Naive thymus-derived CD8-positive, alpha-beta T cell (primary cell): ENCODE results near the gene MOXD1. TPM values are rescaled to one million over a fixed set of nuclear protein-coding genes. Genes with fewer than 3 reads are reported as not detected.
A peak's percentile ranks its signal among the peaks of the same experiment; 100 is the strongest.

Experiments
- ATAC-seq, 2 donors: fragments of 150-1000 bp; cut with Tn5 transposase in 1 of 2; sonication (Bioruptor Pico), chemical (Tn5 transposase) in 1 of 2; 1 replicate in 1 of 2; 2 replicates in 1 of 2; pipeline ENCODE4 v1.10.0; 2021; ENCODE audit warnings: mild to moderate bottlenecking in 2 of 2, moderate library complexity in 2 of 2
- POLR2A ChIA-PET: fragments of 350-600 bp; sonication (Branson Sonifier 250); formaldehyde crosslinking; loops from one replicate; lab custom pipeline; 2021; ENCODE audit warnings: antibody characterized with exemption; lab: Charles Lee
- DNase-seq, 10 donors: peaks; one replicate each; pipeline versions ENCODE4 v3.0.0 to v3.0.0-alpha.2; 2020 to 2022
- H3K27ac Mint-ChIP-seq, 10 donors: one replicate each; pipeline ENCODE4 v1.8.0; 2020 to 2022; ENCODE audit warnings: mild to moderate bottlenecking in 10 of 10, mixed read lengths in 10 of 10, moderate library complexity in 4 of 10, inconsistent platforms in 1 of 10
- H3K27me3 Mint-ChIP-seq, 5 donors: one replicate each; pipeline ENCODE4 v1.8.0; 2021 to 2022; ENCODE audit warnings: mixed read lengths in 5 of 5
- H3K36me3 Mint-ChIP-seq, 3 donors: one replicate each; pipeline ENCODE4 v1.8.0; 2020 to 2022; ENCODE audit warnings: mixed read lengths in 3 of 3, mild to moderate bottlenecking in 2 of 3, inconsistent platforms in 1 of 3
- H3K4me1 Mint-ChIP-seq, 4 donors: one replicate each; pipeline ENCODE4 v1.8.0; 2021 to 2022; ENCODE audit warnings: mixed read lengths in 4 of 4
- H3K4me3 Mint-ChIP-seq, 10 donors: one replicate each; pipeline ENCODE4 v1.8.0; 2020 to 2022; ENCODE audit warnings: mild to moderate bottlenecking in 10 of 10, mixed read lengths in 10 of 10, moderate library complexity in 6 of 10, inconsistent platforms in 1 of 10
- H3K9me3 Mint-ChIP-seq, 9 donors: one replicate each; pipeline ENCODE4 v1.8.0; 2020 to 2022; ENCODE audit warnings: mixed read lengths in 9 of 9, mild to moderate bottlenecking in 3 of 9, inconsistent platforms in 1 of 9, moderate library complexity in 1 of 9
- polyA plus RNA-seq, 3 donors: library from polyadenylated mRNA; unstranded; fragments of 300-500 nt; fragmentation: Illumina TruSeq; gene quantifications; one replicate each; pipeline ENCODE4 v1.2.3, GENCODE V29; 2021
- total RNA-seq, 8 experiments: library from RNA in 2 of 8; stranded (reverse) in 2 of 8; gene quantifications; one replicate each; pipeline ENCODE4 v1.2.3 and lab custom pipeline; 2021 to 2026

The MOXD1 gene
- total and polyA plus RNA-seq, 5 experiments from 2014 or later, result 0.16 to 0.22 TPM; not detected in 3

DNA sequence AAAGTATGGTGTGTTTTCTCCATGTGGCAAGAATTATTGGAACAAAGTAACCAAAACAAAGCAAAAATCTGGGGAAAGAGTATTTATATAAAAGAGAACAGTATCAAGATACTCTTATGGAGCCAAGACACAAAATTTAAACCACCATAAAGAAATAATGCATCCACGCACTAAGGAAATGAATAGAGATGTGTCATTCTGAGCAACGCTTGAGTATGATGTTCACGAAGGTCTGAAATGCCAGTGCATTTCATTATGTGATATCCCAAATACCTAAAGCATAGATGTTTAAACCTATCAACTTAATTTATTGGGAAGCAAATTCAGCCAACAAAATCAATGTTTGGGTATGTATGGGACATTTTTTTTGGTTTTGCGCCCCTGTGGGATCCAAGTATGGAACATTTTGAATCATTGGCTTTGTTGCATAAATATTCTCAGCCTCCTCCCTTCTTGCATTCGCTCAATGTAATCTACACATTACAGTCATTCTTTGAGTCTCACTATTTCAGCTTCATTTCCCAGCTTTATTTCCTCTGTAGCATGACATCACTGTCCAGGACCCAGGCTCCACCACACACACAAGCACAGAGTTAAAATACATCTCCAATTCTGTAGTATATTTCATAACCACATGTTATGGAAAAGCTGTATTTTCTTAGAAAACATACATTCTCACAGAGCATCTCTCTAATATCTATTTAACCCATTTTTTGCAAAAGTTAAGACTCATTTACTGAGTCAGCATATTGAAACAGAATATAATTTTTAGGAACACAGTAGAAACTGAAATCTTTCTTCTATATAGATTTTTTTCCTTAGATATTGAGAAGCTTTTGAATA, 11.6 kb upstream of the MOXD1 start:
- DNase-seq (no peak), ATAC-seq (no peak)
- Mint-ChIP-seq H3K9me3 (peaks cover 0 to 15% (median 5%) of the 10 kb centered on the region in 9 donors), H3K27ac (no peak overlapping the region), H3K27me3 (peaks cover 5 to 48% (median 18%) of the 10 kb centered on the region in 5 donors), H3K4me3 (no peak overlapping the region), H3K36me3 (peaks cover 0 to 12% (median 0%) of the 10 kb centered on the region in 3 donors), H3K4me1 (no peaks in the 10 kb centered on the region)
- POLR2A ChIA-PET, result no interaction called here

DNA sequence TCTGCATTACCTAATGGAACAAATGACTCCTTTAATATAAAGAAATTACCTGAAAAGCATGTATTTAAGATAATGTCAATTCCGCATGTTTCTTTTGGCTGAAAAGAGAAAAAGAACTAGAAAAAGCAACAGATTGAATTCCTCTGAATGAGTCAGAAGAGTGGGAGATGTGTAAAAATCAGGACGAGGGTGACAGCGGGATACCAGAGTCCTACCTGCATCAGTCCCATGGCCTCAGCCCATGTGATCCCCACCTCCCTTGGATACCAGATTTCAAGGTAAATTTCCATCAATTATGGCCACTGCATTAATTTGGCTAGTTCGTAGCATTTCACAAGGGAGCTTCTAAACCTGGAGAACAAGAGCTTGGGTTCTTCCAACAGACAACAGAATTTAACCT, 10.0 kb upstream of the MOXD1 start:
- H3K27me3 Mint-ChIP-seq, result peaks cover 5 to 54% (median 18%) of the 10 kb centered on the region in 5 donors
- ATAC-seq, result no peak
- no peak for DNase-seq
- no peaks in the 10 kb centered on the region for H3K4me1 Mint-ChIP-seq
- no peak overlapping the region for H3K27ac Mint-ChIP-seq
- H3K9me3 Mint-ChIP-seq, result peaks cover 0 to 5% (median 2%) of the 10 kb centered on the region in 9 donors
- POLR2A ChIA-PET, result no interaction called here
- no peaks in the 10 kb centered on the region for H3K36me3 Mint-ChIP-seq
- H3K4me3 Mint-ChIP-seq, result no peak overlapping the region

DNA sequence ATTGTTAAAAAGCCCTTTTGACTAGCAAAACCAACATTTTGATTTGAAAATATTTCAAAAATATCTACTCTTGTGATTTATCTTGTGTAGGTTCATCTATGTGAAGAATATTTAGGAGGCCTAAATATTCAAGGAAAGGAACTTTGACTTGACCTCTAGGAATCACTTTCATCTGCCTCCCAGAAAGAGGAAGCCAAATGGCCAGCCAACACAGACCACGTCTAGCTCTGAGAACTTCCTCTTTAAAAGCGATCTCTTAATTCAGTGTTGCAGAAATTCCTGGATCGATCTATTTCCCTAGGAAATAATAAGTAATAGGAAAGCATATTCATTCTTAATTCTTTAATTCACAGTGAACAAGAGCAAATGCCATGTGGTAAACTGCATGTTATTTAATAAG, 9.6 kb upstream of the MOXD1 start:
- DNase-seq, result no peak
- peaks cover 0 to 2% (median 0%) of the 10 kb centered on the region in 9 donors for H3K9me3 Mint-ChIP-seq
- H3K4me3 Mint-ChIP-seq, result no peak overlapping the region
- no peak overlapping the region for H3K27ac Mint-ChIP-seq
- no peak for ATAC-seq
- peaks cover 5 to 52% (median 20%) of the 10 kb centered on the region in 5 donors for H3K27me3 Mint-ChIP-seq
- H3K36me3 Mint-ChIP-seq, result no peaks in the 10 kb centered on the region
- no peaks in the 10 kb centered on the region for H3K4me1 Mint-ChIP-seq
- POLR2A ChIA-PET, result no interaction called here

DNA sequence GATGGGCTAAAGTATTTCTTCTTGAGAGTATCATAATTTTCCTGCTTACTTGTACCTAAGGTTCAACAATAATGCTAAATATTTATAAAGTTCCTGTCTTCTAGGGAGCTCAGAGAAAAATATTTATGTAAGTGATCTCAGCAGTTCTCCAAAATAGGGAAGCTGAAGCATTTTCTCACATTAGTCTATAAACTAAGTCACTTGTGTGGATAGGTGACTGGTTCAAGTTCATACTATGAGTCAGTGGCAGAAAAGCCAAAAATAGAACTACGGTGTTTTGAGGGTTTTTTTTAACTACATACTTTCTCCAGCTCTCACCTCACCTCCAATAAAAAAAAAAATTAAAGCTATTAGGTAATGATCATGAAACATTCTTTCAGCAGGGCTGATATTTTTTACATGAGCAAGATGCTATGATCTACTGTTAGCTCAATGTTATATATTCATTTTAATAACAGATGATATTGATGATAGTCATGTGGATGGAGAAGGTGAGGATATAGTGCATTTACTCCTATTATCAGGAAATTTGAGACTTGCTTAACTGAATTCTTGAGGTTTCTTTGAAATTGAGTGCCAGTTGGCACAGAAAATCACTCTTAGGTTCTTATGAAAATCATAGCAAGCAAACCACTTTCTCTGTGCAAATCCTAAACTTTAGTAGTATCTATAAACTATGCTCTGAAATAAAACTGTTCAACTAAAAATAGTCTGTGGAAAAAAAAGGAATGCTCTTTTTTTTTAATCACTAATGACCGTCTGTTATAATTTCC, 4.1 kb upstream of the MOXD1 start:
- DNase-seq, result no peak
- H3K36me3 Mint-ChIP-seq, result peaks cover 0 to 3% (median 0%) of the 10 kb centered on the region in 3 donors
- no peak for ATAC-seq
- peaks cover 23 to 52% (median 38%) of the 10 kb centered on the region in 5 donors for H3K27me3 Mint-ChIP-seq
- no peak overlapping the region for H3K27ac Mint-ChIP-seq
- POLR2A ChIA-PET, result interaction anchor here (0.8 kb wide), 1 partner anchor 113 kb away, joined by 3 read pairs; no protein-coding TSS in a partner anchor
- H3K9me3 Mint-ChIP-seq, result no peaks in the 10 kb centered on the region
- H3K4me3 Mint-ChIP-seq, result no peak overlapping the region
- peaks cover 0 to 10% (median 5%) of the 10 kb centered on the region in 4 donors for H3K4me1 Mint-ChIP-seq

DNA sequence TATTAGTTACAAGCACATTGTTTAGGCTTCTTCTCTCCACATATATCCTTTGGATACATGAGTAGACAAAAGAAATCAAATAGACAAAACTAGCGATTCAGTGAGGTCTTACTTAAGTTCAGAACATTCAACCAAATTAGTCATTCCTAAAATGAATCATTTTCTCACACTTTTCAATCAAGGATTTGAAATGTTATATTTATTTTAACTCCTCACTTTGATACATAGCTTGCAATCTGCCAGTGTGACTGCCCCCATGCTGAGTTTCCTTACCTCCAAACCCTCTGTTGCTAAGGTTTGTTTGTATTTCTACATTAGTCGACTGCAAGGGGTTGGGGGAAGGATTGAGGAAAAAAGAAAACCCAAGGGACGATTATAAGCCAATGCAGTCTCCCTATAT, 3.5 kb upstream of the MOXD1 start:
- ATAC-seq (no peak), DNase-seq (no peak)
- Mint-ChIP-seq H3K4me3 (no peak overlapping the region), H3K27ac (no peak overlapping the region), H3K9me3 (no peaks in the 10 kb centered on the region), H3K27me3 (peaks cover 23 to 57% (median 43%) of the 10 kb centered on the region in 5 donors), H3K4me1 (peaks cover 0 to 13% (median 5%) of the 10 kb centered on the region in 4 donors), H3K36me3 (peaks cover 0 to 3% (median 0%) of the 10 kb centered on the region in 3 donors)
- POLR2A ChIA-PET, result no interaction called here

DNA sequence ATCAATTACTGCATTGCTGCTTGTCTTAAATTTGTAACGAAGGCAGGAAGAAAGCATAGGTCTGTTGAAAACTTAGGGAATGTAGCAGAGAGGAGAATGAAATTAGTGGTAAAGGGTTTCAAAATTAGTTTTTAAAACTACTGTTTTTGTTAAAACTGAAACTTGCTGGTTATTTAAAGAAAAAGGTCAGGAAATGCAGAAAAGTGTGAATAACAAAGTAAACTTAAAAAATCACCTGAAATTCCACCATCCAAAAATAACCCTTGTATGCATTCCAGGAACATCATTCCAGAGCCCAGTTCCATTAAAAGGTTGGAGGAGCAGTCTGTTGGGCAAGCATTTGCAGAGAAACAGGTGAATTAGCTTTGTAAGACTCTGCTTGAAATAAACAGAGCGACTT, 3.1 kb upstream of the MOXD1 start:
- Mint-ChIP-seq H3K4me3 (no peak overlapping the region), H3K9me3 (no peaks in the 10 kb centered on the region), H3K27ac (no peak overlapping the region), H3K27me3 (peaks cover 25 to 58% (median 43%) of the 10 kb centered on the region in 5 donors), H3K4me1 (peaks cover 0 to 13% (median 5%) of the 10 kb centered on the region in 4 donors), H3K36me3 (peaks cover 0 to 3% (median 0%) of the 10 kb centered on the region in 3 donors)
- no peak for DNase-seq
- POLR2A ChIA-PET, result no interaction called here
- ATAC-seq, result no peak

DNA sequence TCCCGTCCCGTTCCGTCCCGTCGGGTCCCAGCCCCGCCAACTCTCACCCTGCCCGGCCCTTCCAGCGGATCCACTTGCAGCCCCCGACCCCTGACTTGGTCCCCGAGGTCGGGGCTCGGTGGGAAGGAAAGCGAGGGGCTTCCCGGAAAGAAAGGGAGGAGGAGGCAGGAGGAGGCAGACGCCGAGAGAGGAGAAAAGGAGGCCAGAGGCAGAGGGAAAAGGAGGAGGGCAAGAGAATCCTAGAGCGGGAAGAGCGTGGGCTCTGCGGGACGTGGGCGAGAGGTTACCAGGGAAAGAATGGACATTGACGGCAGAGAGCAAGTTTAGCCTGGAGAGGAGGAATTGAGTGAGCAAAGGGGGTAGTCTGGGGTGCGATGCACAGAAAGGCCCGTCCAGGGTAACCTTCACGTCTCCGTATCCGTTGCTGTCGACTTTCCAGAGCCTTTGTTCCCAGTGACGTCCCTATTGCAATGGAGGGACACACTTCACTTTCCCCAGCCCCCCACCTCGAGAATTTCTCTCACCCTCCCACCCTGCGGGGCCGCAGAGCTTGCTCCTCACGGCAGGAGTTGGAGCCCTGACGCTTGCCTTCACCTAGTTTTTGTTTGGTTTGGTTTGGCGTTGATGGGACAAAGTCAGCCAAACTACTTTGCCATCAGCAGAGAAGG, 477 bp upstream of the MOXD1 start:
- Mint-ChIP-seq H3K9me3 (peaks cover 0 to 11% (median 0%) of the 10 kb centered on the region in 9 donors), H3K27ac (no peak overlapping the region), H3K36me3 (peaks cover 0 to 3% (median 0%) of the 10 kb centered on the region in 3 donors), H3K4me1 (peaks cover 0 to 13% (median 5%) of the 10 kb centered on the region in 4 donors), H3K27me3 (peaks cover 28 to 67% (median 41%) of the 10 kb centered on the region in 5 donors), H3K4me3 (peak overlapping the region in 9 of 10 donors; percentile 38 to 74 (median 56))
- ATAC-seq (no peak), DNase-seq (no peak)
- POLR2A ChIA-PET, result no interaction called here

DNA sequence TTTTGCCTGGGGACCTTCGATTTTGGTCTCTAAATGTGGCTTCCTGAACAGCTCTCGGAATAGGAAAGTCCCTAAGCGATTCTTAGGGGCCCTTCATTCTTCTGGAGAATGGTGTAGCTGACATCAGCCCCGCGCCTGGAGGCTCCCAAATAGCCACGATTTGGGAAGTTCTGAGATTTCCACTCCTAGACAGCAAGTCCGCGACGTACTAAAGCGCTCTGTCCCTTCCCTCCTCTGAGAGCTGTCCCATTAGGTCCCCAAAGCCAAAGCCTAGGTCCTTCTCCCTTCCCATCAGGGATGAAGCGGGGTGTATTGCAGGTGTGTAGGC, 756 bp downstream of the MOXD1 start:
- DNase-seq, result no peak
- H3K27me3 Mint-ChIP-seq, result peaks cover 31 to 78% (median 41%) of the 10 kb centered on the region in 5 donors
- no peak overlapping the region for H3K27ac Mint-ChIP-seq
- H3K36me3 Mint-ChIP-seq, result peaks cover 0 to 3% (median under 1%) of the 10 kb centered on the region in 3 donors
- peaks cover 0 to 13% (median 5%) of the 10 kb centered on the region in 4 donors for H3K4me1 Mint-ChIP-seq
- no peak for ATAC-seq
- H3K4me3 Mint-ChIP-seq, result peak overlapping the region; percentile 25 to 75 (median 68)
- H3K9me3 Mint-ChIP-seq, result peaks cover under 1 to 20% (median 5%) of the 10 kb centered on the region in 9 donors
- POLR2A ChIA-PET, result no interaction called here

DNA sequence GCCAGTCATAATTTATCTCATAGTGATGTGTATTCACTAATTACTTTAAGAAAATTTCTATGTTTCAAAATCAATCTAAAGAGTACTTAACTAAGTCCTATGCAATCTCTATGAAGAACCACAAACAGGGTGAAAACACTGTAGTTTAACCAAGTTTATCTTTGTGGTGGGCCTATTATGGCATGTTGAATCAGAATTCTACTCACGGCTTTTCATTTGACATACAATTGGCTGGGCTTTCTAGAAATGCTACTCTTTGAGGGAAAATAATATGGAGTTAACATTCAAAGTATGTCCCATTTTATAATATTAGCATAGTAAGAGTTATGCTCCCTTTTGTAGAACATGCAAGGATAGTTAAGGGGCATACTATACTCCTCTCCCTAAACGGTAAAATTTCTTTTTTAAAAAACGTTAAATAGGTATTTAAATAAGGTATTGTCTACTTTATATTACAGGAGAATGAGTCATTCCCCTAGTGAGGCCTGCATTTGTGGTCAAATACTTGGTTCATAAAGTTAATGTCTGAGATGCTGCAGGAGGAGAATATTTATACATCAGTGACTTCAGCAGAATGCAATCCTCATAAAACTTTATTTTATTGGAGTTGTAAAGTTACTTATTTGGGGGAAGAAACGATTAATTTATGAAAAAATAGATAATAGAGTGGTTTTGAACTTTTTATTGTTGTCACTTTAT, 1.8 kb downstream of the MOXD1 start:
- Mint-ChIP-seq H3K36me3 (peaks cover 0 to 11% (median 3%) of the 10 kb centered on the region in 3 donors), H3K4me3 (peak overlapping the region in 4 of 10 donors; percentile 2 to 69 (median 42)), H3K27me3 (peaks cover 31 to 77% (median 41%) of the 10 kb centered on the region in 5 donors), H3K9me3 (peaks cover 7 to 30% (median 15%) of the 10 kb centered on the region in 9 donors), H3K4me1 (peaks cover 0 to 13% (median 5%) of the 10 kb centered on the region in 4 donors), H3K27ac (no peak overlapping the region)
- POLR2A ChIA-PET, result no interaction called here
- ATAC-seq, result no peak
- DNase-seq, result no peak

DNA sequence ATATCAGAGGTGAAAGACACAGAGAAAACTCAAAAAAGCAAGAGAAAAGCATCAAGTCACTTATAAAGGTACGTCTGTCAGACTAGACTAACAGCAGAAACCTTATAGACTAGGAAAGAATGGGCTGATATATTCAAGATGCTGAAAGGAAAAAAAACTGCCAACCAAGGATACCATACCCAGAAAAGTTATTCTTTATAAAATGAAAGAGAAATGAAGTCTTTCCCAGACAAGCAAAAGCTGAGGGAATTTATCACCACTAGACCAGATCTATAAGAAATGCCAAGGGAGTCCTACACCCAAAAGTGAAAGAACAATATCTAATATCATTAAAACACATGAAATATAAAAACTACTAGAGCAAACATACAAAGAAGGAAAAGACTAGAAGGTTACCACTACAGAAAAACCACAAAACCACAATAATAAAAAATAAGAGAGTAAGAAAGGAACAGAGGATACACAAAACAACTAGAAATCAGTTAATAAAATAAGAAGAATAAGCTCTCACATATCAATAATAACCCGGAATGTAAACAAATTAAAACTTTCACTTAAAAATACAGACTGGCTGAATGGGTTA, 6.2 kb downstream of the MOXD1 start:
- Mint-ChIP-seq H3K4me1 (peaks cover 0 to 8% (median 0%) of the 10 kb centered on the region in 4 donors), H3K27me3 (peaks cover 15 to 52% (median 17%) of the 10 kb centered on the region in 5 donors), H3K36me3 (peaks cover 0 to 11% (median 3%) of the 10 kb centered on the region in 3 donors), H3K27ac (no peak overlapping the region), H3K4me3 (no peak overlapping the region), H3K9me3 (peaks cover 12 to 48% (median 25%) of the 10 kb centered on the region in 9 donors)
- ATAC-seq, result no peak
- DNase-seq, result no peak
- POLR2A ChIA-PET, result no interaction called here

DNA sequence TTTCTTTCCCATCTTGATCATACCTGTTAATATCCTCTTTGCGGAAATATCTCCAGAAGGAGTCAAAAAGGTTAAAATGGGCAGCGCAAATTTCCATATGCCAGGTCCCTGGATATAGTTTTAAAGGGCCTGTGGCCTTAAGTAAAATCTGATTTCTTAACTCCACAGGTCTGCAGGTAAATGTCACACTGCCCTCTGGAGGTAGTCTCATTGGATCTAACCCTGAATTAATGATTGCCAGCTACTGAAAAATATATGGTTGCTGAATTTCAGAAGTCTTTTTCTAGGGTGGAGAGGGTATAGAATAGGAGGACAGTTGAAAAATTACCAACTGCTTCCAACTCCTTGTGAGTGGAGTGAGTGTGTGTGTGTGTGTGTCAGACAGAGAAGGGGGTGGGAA, 8.5 kb downstream of the MOXD1 start:
- no peak for ATAC-seq
- POLR2A ChIA-PET, result no interaction called here
- Mint-ChIP-seq H3K27ac (no peak overlapping the region), H3K27me3 (peaks cover 8 to 41% (median 12%) of the 10 kb centered on the region in 5 donors), H3K9me3 (peaks cover 12 to 48% (median 25%) of the 10 kb centered on the region in 9 donors), H3K36me3 (peaks cover 0 to 11% (median 3%) of the 10 kb centered on the region in 3 donors), H3K4me1 (peaks cover 0 to 15% (median 0%) of the 10 kb centered on the region in 4 donors), H3K4me3 (no peak overlapping the region)
- DNase-seq, result no peak
